ENCODE measurements around the gene C2CD4C. TPM values are rescaled to one million over a fixed set of nuclear protein-coding genes. Genes with fewer than 3 reads are reported as not detected.
"Not testable (repeated sequence)": the region's sequence is repeated elsewhere in the genome, so short reads cannot be mapped to it uniquely, and the experiment has no call there.

C2CD4C gene
- total RNA-seq, 4 donors from 2014 or later = 0.21 to 2.7 (median 1.5) TPM

GRCh38 chr19:395467-395866 lies 13.5 kb downstream of the C2CD4C start:
- no peak overlapping the region for H3K27ac ChIP-seq
- no peaks in the 10 kb centered on the region for H3K27me3 ChIP-seq
- no peak overlapping the region for H3K4me3 ChIP-seq
- WGBS, 2 donors = 87 to 92% methylated on average over 5 of the region's 5 CpGs
- TF ChIP-seq, protein P1, sequence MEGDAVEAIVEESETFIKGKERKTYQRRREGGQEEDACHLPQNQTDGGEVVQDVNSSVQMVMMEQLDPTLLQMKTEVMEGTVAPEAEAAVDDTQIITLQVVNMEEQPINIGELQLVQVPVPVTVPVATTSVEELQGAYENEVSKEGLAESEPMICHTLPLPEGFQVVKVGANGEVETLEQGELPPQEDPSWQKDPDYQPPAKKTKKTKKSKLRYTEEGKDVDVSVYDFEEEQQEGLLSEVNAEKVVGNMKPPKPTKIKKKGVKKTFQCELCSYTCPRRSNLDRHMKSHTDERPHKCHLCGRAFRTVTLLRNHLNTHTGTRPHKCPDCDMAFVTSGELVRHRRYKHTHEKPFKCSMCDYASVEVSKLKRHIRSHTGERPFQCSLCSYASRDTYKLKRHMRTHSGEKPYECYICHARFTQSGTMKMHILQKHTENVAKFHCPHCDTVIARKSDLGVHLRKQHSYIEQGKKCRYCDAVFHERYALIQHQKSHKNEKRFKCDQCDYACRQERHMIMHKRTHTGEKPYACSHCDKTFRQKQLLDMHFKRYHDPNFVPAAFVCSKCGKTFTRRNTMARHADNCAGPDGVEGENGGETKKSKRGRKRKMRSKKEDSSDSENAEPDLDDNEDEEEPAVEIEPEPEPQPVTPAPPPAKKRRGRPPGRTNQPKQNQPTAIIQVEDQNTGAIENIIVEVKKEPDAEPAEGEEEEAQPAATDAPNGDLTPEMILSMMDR (IDR thresholded peaks at IDR 0.05) = no peak
- TF ChIP-seq POLR2A (IDR thresholded peaks at IDR 0.05) (no peak), EP300 (IDR thresholded peaks at IDR 0.05) (no peak)
- DNase-seq (ENCODE audit: low spot score in 2 of 2) = no peak
- no peaks in the 10 kb centered on the region for H3K4me1 ChIP-seq
- H3K9me3 ChIP-seq = no peaks in the 10 kb centered on the region
- no peaks in the 10 kb centered on the region for H3K36me3 ChIP-seq

- DNase-seq (ENCODE audit: low spot score in 2 of 2); H3K4me3 ChIP-seq; H3K27me3 ChIP-seq; H3K36me3 ChIP-seq; H3K9me3 ChIP-seq; H3K4me1 ChIP-seq; H3K27ac ChIP-seq: not testable (repeated sequence)
- 97 to 100% methylated on average over 1 of the region's 1 CpG for WGBS, 2 donors
These were observed 14.1 kb downstream of the C2CD4C start for GRCh38 chr19:394857-395256.

DNA sequence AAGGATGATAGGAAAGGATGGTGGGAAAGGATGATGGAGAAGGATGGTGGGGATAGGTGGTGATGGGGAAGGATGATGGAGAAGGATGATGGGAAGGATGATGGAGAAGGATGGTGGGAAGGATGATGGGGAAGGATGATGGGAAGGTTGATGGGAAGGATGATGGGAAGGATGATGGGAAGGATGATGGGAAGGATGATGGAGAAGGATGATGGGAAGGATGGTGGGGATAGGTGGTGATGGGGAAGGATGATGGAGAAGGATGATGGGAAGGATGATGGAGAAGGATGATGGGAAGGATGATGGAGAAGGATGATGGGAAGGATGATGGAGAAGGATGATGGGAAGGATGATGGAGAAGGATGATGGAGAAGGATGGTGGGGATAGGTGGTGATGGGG lies 15.4 kb downstream of the C2CD4C start:
- not testable (repeated sequence) for H3K9me3 ChIP-seq; H3K4me3 ChIP-seq; DNase-seq (ENCODE audit: low spot score in 2 of 2); H3K27ac ChIP-seq; H3K4me1 ChIP-seq; H3K36me3 ChIP-seq
- peaks cover 0 to 11% of the 10 kb centered on the region in 2 donors for H3K27me3 ChIP-seq

DNA sequence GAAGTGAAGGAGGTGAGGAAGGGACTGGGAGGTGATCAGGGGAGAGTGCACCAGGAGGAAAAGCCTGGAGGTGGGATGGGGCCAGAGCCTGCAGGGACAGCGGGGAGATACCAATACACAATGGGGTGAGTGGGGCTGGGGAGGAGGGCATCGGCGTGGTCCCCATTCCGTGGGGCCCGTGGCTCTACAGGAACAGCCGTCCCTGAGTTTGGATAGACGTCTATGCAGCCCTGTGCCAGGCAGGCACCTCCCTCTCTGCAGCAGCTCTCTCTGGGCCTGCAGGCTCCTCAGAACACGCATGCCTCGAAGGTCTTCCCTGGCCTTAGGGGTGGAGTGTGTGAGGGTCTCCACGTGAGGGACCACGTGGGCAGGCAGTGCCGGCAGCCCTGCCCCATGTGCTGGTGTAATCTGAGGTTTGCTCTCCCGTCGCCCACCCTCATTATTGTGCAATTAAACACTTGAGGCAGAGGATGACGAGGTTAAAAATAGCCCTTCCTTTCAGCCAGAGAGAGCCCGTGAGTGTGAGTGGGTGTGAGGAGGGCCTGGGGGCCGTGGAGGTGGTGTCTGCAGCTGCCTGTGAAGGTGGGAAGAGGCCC lies 16.5 kb downstream of the C2CD4C start:
- H3K9me3 ChIP-seq = no peaks in the 10 kb centered on the region

GRCh38 chr19:391726-392374 lies 17.1 kb downstream of the C2CD4C start:
- 84 to 87% methylated on average over 28 to 30 of the region's 30 CpGs for WGBS, 2 donors
- Histone ChIP-seq H3K36me3 (no peaks in the 10 kb centered on the region), H3K27me3 (peaks cover 0 to 15% of the 10 kb centered on the region in 2 donors), H3K4me1 (no peaks in the 10 kb centered on the region), H3K4me3 (no peak overlapping the region), H3K9me3 (no peaks in the 10 kb centered on the region), H3K27ac (no peak overlapping the region)
- no peak for DNase-seq (ENCODE audit: low spot score in 2 of 2)
- no peak for TF ChIP-seq EP300 (IDR thresholded peaks at IDR 0.05)
- TF ChIP-seq, protein P1 (IDR thresholded peaks at IDR 0.05) = no peak
- TF ChIP-seq POLR2A (IDR thresholded peaks at IDR 0.05) = no peak

More for the DNA sequence above, 16.5 kb downstream of the C2CD4C start:
- no peak for DNase-seq (ENCODE audit: low spot score in 2 of 2)
- peaks cover 0 to 15% of the 10 kb centered on the region in 2 donors for H3K27me3 ChIP-seq
- WGBS, 2 donors = 47 to 58% methylated on average over 14 to 17 of the region's 17 CpGs
- no peak overlapping the region for H3K4me3 ChIP-seq
- no peaks in the 10 kb centered on the region for H3K36me3 ChIP-seq
- no peak overlapping the region for H3K27ac ChIP-seq
- TF ChIP-seq POLR2A (IDR thresholded peaks at IDR 0.05) (no peak), EP300 (IDR thresholded peaks at IDR 0.05) (no peak)
- TF ChIP-seq, protein P1 (IDR thresholded peaks at IDR 0.05) = no peak
- no peaks in the 10 kb centered on the region for H3K4me1 ChIP-seq

GRCh38 chr19:391207-391557 lies 17.8 kb downstream of the C2CD4C start:
- Histone ChIP-seq H3K4me3 (no peak overlapping the region), H3K36me3 (no peaks in the 10 kb centered on the region), H3K27ac (no peak overlapping the region), H3K9me3 (no peaks in the 10 kb centered on the region), H3K4me1 (no peaks in the 10 kb centered on the region), H3K27me3 (peaks cover 0 to 15% of the 10 kb centered on the region in 2 donors)
- DNase-seq (ENCODE audit: low spot score in 2 of 2) = no peak
- TF ChIP-seq, protein P1 (IDR thresholded peaks at IDR 0.05) = no peak
- TF ChIP-seq POLR2A (IDR thresholded peaks at IDR 0.05) = no peak
- WGBS, 2 donors = 88 to 94% methylated on average over 2 of the region's 2 CpGs

Data from tibial nerve (tissue), 4 donors.